Activated T-cell treated with anti-CD3 and anti-CD28 coated beads for 48 hours (primary cell): Measurements from ENCODE around the gene TCTN1.
"Not testable (repeated sequence)": the region's sequence is repeated elsewhere in the genome, so short reads cannot be mapped to it uniquely, and the experiment has no call there.

Experiments
- DNase-seq: peaks from one replicate; pipeline ENCODE4 v3.0.0-alpha.2; 2020; ENCODE audit warnings: low read depth

TCTN1 gene

DNA sequence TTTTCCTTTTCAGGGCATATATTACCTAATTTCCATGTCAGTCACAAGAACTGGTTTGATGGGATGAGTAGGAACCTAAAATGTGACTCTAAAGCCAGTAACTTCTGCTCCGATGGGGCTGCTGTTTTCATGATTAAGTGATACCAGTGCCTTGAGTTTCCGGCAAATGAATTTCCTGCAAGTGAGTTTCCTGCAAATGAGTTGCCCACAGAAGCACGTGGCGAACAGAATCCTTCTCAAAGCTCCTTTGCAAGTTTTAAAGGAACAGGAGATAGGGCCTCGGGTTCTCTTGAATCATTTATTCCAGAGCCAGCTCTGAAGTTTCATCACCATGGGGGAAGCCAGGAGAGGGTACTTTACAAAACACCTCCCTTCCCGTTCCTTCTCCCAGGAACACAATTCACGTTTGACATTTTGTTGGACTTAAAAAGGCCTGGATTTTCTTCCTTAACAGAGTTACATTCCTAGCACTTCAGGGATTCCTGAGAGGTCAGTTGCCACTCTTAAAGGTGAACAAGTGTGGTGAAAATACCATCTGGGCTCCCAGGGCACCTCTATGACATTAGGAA, 28.6 kb upstream of the TCTN1 start:
- DNase-seq, result no peak

DNA sequence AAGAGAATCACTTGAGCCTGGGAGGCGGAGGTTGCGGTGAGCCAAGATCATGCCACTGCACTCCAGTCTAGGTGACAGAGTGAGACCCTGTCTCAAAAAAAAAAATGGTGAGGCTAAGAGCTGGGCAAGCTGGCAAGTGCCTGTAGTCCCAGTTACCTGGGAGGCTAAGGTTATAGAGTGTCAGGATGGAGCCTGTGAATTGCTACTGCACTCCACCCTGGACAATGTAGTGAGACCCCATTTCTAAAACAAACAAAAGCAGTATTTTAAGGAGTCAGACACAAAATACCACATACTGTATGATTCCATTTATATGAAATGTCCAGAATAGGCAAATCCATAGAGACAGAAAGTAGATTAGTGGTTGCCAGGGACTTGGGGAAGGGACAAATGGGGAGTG, 26.8 kb upstream of the TCTN1 start:
- not testable (repeated sequence) for DNase-seq

DNA sequence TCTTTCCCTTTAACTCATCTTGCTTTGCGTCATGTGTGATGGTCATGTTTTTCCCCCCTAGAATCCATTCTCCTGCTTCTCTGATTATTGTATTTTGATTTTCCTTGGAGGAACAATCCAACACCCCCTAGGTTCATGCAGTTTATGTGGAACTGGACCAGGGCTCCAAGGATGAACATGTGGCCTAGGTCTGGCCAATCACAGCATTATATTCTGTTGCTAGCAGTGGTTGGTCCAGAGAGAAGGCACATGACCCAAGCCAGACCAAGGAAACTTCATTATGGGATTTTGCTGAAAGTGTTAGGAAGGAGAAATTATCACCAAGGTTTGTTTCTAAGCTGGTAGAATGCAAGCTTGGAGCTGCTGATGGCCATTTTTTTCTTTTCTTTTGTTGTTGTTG, 23.9 kb upstream of the TCTN1 start:
- no peak for DNase-seq

DNA sequence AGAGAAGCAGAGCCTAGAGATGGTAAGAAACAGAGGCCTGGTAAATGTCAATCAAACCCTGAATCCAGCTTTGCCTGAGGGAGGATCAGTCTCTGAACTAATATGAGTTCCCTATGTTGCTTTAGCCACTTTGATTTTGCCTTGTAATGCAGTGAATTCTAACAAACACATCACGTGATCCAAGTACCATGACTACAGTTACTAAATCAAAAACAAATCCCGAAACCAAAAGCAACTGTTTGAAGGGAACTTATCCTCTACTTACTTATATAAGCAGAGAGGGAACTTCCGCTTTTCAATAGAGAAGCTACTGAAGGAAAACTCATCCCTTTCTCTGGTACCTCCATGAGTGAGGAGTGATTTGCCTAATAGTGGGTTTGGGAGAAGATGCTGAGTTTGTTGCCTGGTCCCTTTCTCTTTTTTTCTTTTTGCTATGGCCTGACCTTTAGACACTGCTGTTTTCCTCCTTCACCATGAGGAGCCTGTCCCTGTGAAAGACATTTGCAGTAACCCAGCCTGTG, 23.1 kb upstream of the TCTN1 start:
- DNase-seq, result no peak

DNA sequence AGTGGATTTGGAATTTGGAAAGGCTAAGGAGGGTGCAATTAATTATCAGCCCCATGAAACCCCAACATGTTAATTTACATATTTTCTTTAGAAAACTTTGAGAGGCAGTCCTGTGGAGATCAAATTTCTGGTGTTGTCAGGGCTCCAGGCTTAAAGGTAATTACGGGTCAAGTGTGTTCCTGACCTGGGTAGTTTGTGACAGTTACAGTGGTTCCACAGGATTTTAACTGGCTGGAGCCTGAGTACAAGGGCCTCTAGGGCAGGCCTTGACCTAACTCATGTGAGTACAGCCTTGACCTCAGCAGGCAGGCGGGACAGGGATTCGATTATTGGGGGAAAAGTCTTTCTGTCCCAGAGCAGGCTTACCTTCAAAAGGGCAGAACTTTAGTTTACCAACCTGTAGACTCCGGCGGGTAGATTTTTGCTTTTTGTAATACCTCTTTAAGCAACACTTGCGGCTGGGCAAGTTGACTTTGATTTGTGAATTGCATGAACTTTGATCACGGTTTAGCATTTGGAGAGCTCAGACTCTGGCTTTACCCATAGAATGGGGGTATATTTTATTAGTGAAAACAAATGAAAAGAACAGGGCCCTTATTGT, 22.4 kb upstream of the TCTN1 start:
- DNase-seq, result no peak

DNA sequence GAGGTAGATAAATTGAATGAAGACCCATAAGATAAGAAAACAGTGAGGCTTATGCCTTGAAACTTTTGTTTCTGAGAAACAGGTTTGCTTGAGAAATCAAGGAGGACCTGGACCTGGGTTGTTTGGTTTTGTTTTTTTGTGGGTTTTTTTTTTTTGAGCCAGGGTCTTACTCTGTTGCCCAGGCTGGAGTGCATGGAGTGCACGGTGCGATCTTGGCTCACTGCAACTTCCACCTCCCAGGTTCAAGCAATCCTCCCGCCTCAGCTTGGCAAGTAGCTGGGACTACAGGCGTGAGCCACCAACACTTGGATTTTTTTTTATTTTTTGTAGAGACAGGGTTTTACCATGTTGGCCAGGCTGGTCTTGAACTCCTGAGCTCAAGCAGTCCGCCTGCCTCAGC, 21.9 kb upstream of the TCTN1 start:
- no peak for DNase-seq

DNA sequence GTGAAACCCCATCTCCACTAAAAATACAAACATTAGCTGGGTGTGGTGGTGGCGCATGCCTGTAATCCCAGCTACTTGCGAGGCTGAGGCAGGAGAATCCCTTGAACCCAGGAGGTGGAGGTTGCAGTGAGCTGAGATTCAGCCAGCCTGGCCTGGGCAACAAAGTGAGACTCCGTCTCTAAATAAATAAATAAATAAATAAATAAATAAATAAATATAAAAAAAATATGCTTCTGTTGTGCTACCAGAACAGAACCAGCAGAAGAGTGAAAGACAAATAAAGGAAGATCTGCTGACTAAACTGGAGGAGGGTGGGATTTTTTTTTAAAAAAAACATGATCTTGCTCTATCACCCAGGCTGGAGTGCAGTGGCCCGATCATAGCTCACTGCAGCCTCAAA, 21.0 kb upstream of the TCTN1 start:
- DNase-seq, result not testable (repeated sequence)

DNA sequence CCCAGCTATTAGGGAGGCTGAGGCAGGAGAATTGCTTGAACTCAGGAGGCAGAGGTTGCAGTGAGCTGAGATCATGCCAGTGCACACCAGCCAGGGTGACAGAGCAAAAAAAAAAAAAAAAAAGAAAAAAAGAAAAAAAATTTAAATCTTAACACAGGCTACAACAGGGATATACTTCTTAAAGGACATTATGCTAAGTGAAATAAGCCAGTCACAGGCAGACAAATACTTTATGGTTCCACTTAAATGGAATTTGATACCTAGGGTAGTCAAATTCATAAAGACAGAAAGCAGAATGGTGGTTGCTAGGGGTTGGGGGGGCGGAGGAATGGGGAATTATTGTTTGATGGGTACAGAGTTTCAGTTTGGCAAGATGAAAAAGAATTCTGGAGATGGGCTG, 16.0 kb upstream of the TCTN1 start:
- DNase-seq, result no peak

DNA sequence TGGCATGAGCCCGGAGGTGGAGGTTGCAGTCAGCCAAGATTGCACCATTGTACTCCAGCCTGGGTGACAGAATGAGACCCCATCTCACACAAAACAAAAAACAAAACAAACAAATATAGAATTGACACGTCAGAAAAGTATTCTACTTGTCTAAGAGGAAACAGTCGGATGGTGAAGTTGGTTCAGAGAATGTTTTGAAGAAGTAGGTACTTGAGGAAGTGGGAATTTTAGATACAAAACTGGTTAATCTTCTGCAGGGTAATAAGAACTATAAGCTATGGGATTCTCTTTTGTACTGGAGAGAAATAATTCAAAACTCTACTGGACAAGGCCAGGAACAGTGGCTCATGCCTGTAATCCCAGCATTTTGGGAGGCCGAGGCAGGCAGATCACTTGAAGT, 14.6 kb upstream of the TCTN1 start:
- DNase-seq, result no peak

DNA sequence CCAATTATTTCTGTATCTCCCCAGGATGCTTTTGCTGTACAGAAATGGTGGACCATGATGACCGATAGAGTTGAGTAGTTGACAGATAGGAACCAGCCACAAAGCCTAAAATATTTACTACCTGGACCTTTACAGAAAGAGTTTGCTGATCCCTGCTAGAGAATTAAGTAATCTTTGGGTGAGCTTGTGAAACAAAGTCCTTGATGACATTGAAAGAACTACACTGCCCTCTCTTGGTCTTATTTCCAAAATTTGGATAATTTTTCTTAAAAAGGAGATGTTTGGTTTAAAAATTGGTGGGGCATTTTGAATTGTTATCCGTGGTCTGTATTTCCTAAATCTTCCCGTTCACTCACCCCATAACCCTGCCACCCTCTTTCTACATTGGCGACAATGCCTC, 13.7 kb upstream of the TCTN1 start:
- DNase-seq, result no peak

DNA sequence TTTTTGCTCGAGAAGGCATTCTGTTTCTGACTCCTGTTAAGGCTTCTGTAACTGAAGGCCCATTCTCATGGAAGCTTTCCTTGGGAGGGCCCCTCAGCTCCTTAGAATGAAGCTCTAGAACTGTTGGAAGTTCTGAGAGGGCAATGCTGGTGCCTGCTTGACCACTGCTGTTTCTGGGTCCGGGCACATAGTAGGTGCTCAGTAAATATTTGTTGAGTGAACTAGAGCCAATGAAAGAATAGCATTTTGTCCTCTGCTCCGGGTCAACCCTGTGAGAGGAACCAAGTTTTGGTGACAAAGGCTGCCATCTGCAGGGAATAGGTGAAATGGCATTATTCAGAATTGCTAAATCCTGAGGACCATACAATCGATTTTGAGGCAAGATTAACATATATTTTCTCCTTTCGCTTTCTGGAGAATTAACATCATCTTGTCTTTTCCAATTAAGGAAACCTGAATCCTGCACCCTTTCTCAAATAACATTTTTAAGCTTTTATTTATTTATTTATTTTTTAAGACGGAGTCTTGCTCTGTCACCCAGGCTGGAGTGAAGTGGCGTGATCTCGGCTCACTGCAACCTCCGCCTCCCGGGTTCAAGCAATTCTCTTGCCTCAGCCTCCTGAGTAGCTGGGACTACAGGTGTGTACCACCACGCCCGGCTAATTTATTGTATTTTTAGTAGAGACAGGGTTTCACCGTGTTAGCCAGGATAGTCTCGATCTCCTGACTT, 11.7 kb upstream of the TCTN1 start:
- not testable (repeated sequence) for DNase-seq

DNA sequence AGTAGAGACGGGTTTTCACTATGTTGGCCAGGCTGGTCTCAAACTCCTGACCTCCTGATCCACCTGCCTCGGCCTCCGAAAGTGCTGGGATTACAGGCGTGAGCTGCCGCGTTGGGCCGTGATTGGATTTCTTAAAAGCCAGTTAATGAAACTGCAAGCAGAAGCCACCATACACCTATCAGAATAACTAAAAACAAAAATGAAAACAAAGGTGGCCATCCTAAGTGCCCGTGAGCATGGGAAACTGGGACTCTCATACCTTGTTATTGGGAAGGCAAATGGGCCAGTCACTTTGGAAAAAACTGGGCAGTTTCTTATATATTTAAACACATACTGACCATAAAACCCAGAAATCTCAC, 7.7 kb upstream of the TCTN1 start:
- no peak for DNase-seq

DNA sequence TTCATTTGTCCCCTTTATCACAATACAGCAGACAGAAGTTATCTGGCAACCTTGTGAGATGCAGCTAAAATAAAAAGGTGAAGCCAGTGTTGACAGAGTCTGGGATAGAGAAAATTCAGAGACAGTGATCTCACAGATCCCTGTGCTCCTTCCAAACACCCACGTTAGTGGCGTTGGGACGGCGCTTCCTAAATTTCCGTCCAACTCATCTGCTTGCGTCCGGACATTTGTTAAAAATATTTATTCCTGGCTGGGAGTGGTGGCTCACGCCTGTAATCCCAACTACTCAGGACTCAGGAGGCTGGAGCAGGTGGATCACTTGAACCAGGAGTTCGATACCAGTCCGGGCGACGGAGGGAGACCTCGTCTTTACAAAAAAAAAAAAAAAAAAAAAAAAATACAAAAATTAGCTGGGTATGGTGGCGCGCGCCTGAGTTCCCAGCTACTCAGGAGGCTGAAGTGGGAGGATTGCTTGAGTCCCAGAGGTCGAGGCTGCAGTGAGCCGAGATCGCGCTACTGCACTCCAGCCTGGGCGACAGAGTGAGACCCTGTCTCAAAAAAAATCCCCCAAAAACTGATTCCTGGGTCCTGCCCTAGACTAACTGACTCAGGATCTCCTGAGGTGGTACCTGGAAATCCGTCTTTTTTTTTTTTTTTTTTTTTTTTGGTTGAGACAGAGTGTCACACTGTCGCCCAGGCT, 708 bp upstream of the TCTN1 start:
- no peak for DNase-seq

DNA sequence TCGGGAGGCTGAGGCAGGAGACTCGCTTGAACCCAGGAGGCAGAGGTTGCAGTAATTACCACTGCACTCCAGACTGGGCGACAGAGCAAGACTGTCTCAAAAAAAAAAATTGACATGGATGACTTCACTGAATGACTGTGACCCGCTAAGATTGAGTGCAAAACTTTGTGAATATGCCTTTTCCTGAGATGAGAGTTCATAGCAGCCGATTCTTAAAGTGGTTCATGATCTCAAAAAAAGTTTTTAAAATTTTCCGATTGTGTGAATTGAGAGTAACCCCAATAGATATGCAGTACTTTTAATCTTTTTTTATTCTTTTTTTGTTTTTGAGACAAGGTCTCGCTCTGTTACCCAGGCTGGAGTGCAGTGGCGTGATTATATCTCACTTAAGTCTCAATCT, 1.2 kb downstream of the TCTN1 start:
- no peak for DNase-seq

DNA sequence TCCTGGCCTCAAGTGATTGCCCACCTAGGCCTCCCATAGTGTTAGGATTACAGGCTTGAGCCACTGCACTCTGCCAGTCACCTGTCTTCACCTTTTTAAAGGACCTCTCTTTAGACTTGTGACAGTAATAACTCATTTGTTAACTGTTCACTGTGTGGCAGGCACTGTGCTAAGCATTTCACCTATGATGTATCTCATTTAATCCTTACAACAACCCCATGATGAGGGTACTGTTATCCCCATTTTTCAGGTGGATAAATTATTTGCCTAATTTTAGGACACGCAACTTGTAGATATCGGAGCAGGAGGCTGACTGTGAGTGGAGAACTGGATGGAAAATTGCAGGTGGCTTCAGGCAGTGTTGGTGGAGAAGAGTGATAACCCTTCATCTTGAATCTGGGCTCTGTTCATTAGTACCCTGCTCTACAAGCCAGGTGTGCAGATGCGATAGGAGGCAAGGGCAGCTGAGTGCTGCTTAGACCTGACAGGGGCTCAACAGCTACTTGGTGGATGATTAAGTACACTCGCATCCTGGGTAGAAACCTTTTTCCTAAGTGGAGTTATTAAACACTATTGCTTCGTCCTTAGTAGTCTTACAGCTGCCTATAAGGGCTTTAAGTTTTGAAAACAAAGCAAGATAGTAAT, 2.7 kb downstream of the TCTN1 start:
- DNase-seq, result no peak

DNA sequence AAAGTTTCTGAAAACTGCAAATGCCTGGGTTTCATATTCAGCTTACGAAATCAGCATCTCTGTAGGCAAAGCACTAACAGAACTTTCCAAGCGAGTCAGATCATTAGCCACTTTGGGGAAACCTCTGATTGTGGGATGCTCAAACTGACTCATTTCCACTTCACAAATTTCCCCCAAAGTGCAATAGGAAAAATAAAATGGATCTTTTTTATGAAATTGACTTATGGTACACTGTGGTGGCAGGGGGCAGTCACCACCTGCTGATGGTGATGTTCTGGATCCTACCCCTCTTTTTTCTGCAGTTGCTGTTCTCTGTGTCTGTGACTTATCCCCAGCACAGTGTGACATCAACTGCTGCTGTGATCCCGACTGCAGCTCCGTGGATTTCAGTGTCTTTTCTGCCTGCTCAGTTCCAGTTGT, 5.6 kb downstream of the TCTN1 start:
- peak; percentile 14 for DNase-seq

DNA sequence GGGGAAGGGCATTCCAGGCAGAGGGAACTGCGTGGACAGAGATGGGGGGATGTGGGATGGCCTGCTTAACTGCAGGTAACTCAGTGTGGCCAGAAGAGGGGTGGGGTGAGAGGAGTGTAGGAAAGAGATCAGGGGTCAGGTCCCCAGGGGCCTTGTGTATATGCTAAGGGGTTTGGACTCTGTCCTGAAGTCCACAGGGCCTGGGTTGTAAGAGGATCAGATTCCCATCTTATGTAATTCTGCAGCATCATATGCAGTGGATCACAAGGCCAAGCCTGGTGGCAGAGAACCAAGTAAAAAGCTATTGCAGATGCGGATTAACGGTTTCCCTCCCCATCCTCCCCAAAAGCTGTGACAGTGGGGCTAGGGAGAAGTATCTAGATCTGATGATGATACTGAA, 8.7 kb downstream of the TCTN1 start:
- DNase-seq, result no peak

DNA sequence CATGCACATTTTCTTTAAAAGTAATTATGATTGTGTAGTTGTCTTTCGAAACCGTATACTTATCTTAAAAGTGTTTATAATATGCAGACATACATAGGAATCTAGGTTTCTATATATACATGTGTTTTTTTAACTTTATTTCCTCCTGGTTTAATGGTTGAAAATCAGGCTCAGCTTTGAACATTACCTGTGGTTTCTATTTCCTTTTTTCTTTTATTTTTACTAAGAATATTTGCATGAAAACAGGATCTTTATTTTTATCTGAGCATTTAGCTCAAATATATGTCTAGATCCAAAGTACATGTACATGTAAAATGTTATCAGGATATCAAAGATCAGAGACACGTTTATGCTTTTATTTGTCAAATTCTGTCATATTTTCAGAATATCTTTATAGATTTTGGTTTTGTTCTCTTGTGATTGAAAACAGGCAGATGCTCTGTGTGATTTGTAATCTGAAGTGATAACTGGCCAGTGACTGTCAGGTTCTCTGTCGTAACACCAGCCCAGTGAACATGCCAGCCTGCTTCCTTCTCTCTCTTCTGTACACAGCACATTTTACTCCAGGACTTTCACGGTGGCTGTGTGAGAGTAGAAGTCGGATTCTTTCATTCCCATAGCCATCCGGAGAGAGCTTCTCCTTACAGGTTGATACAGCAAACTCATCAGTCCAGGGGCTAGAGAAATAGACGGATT, 13.7 kb downstream of the TCTN1 start:
- no peak for DNase-seq

DNA sequence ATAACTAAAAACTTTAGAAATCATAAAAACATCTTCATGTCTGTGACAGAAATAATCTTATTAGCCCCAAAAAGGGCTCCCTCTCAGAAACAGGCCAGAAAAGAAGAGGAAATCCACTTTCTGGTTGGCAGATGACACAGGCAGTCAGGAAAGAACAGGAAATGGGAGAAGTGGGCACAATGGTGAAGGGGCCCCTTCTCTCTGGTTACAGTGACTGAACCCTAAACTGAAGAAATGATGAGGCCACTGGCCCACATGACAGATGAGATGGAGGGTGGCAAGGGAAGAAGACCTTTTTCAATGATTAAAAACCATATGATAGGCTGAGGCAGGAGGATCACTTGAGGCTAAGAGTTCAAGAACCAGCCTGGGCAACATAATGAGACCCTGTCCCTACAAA, 21.1 kb downstream of the TCTN1 start:
- no peak for DNase-seq

DNA sequence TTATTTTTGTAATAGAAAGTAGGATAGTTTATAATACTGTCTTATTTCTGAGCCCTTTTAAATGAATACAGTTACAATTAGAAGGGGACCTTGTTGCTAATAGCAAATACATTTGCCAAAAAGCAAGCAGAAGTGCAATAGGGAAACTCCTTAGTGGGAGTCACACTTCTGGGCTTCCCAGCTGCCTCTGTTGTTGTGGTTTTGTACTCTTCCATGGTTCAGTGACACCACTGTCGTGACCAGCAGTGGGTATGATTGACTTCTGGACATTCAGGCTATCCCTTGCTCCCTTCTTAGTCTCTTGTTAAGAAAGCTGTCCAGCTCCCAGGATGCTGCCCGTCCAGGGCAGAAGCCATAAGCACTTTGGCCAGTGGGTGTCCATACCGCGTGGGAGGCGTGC, 22.6 kb downstream of the TCTN1 start:
- DNase-seq, result no peak

DNA sequence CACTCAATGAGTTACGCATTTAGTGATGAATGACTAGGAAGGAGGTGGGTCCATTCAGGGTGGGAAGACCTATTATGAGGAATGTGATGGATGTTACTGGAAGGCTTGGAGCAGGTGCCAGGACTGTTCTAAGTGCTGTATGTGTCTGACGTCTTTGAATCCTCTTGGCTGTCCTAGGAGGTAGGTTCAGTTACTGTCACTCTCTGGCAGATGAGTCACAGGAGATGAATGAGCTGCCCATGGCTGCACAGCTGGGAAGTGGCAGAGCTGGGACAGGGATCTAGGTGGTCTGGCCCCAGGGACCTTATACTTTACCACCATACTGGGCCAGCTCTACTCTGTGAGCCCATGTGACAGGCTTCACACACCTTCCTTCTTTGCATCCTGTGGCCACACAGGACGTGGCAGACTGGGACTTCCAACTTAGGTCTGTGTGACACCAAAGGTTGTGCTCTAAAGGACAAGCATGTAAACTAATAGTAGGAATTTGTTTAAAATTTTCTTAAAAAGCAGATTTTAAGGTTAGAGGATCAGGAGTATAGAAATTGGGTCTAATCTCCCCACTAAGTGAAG, 24.0 kb downstream of the TCTN1 start:
- DNase-seq, result no peak

DNA sequence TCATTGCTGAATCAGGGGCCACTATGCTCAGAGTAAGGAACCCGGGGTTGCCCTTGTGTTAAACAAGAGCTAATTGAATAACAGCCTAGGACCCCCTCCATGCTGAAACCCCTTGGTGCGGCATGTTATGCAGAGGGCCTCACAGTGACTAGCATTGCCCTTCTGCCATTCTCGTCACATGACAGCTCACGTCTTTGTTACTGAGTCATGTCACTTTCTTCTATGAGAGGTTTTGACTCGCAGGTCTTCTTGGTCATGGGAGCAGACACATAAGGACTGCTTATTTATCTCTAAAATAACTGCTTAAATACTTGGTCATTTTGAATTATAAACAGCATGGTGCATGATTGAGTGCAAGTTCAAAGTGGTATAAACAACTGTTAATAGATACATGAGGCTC, 24.9 kb downstream of the TCTN1 start:
- DNase-seq, result no peak
